Gastroesophageal sphincter (tissue), 4 donors: ENCODE data around the gene SS18. TPM values are rescaled to one million over a fixed set of nuclear protein-coding genes. Genes with fewer than 3 reads are reported as not detected.

Experiments
- ATAC-seq: fragments of 150-250 bp; one replicate; pipeline ENCODE4 v1.9.1; 2016; ENCODE audit warnings: mild to moderate bottlenecking, moderate library complexity
- H3K27ac ChIP-seq, 4 donors: fragments of 200-600 bp; sonication (generic) in 3 of 4; 1 replicate in 3 of 4; 2 replicates in 1 of 4; pipeline ENCODE4 v1.5.1; 2016 to 2019
- H3K27me3 ChIP-seq: fragments of 200-600 bp; sonication (generic); one replicate; pipeline ENCODE4 v1.5.1; 2019
- H3K36me3 ChIP-seq, 2 donors: fragments of 200-600 bp; sonication (generic); one replicate each; pipeline ENCODE4 v1.5.1; 2019; ENCODE audit warnings: control low read depth in 1 of 2
- H3K4me1 ChIP-seq, 3 donors: fragments of 200-600 bp; sonication (generic); 1 replicate in 2 of 3; 2 replicates in 1 of 3; pipeline ENCODE4 v1.5.1; 2016 to 2019; ENCODE audit warnings: control low read depth in 2 of 3
- H3K4me3 ChIP-seq, 2 donors: fragments of 200-600 bp; sonication (generic); one replicate each; pipeline ENCODE4 v1.5.1; 2019; ENCODE audit warnings: mild to moderate bottlenecking in 1 of 2, moderate library complexity in 1 of 2
- H3K9me3 ChIP-seq, 3 donors: fragments of 200-600 bp; sonication (generic); one replicate each; pipeline ENCODE4 v1.5.1; 2017 to 2019; ENCODE audit warnings: control low read depth in 2 of 3
- CTCF ChIP-seq, 4 experiments: fragments of 200-600 bp in 2 of 4; fragments of 450-650 bp in 2 of 4; sonication (generic) in 1 of 4; IDR thresholded peaks; one replicate each; pipeline ENCODE4 v1.5.1; 2017 to 2019; ENCODE audit warnings: antibody characterized with exemption in 4 of 4, mild to moderate bottlenecking in 2 of 4, moderate library complexity in 2 of 4
- EP300 ChIP-seq: sonication (generic); formaldehyde crosslinking; IDR thresholded peaks from one replicate; pipeline ENCODE4 v1.6.1; 2017; ENCODE audit warnings: antibody characterized with exemption, mild to moderate bottlenecking
- POLR2A ChIP-seq, 2 donors: fragments of 450-650 bp; IDR thresholded peaks; one replicate each; pipeline ENCODE4 v1.6.1; 2017; ENCODE audit warnings: antibody characterized with exemption in 2 of 2, mild to moderate bottlenecking in 2 of 2, moderate library complexity in 1 of 2
- POLR2AphosphoS5 ChIP-seq: sonication (generic); formaldehyde crosslinking; IDR thresholded peaks from one replicate; pipeline ENCODE4 v1.6.1; 2017; ENCODE audit warnings: antibody characterized with exemption
- WGBS, 2 donors: methylation state at CpG; one replicate each; pipeline ENCODE4 v1.1.5; 2018; ENCODE audit warnings: low coverage in 1 of 2; 5-methylcytosine and 5-hydroxymethylcytosine counted together
- total RNA-seq, 4 donors: library from RNA; depleted of rRNA; stranded (reverse); fragments of >200 nt; gene quantifications; one replicate each; pipeline ENCODE4 v1.1.0, GENCODE V29; 2016

SS18 gene
- total RNA-seq, 4 donors from 2014 or later, result 78.8 to 126 (median 95.3) TPM

DNA sequence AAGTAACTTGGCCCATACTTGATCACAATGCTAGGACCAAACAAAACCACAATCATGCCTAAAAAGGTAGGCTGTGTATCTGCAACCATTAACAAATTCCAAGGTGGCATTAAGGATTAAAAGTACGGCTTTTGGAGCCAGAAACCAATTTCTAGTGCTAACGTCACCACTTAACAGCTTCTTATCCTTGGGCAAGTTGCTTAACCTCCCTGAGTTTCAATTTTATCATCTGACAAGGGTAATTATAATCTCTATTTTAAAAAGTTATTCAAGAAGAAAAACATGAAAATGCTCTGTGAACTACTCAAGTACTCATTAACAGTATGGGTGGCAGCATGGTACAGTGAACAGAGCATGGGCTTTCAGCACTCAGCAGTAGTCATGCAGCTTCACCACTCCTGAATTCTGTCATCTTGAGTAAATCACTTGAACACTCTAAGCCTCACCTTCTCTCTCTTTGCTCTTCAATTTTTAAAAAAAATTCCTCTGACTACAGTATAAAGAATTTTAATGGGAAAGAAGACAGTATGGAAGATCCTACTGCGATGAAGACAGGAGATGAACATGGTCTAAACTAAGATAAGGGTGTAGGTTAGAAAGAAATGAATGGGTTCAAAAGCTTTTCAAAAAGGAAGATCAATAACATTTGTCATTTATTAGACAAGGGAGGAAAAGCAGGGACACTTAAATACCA is 69.2 kb downstream of the SS18 start:
- Histone ChIP-seq H3K4me1 (no peaks in the 10 kb centered on the region), H3K27me3 (no peaks in the 10 kb centered on the region), H3K4me3 (no peak overlapping the region), H3K9me3 (no peaks in the 10 kb centered on the region), H3K27ac (no peak overlapping the region), H3K36me3 (peaks cover 10 to 97% of the 10 kb centered on the region in 2 donors)
- TF ChIP-seq CTCF (IDR thresholded peaks at IDR 0.05), result no peak
- TF ChIP-seq POLR2AphosphoS5, result no peak
- no peak for TF ChIP-seq EP300
- TF ChIP-seq POLR2A (IDR thresholded peaks at IDR 0.05), result no peak
- 83 to 90% methylated on average over 3 of the region's 3 CpGs for WGBS, 2 donors
- ATAC-seq, result no peak

DNA sequence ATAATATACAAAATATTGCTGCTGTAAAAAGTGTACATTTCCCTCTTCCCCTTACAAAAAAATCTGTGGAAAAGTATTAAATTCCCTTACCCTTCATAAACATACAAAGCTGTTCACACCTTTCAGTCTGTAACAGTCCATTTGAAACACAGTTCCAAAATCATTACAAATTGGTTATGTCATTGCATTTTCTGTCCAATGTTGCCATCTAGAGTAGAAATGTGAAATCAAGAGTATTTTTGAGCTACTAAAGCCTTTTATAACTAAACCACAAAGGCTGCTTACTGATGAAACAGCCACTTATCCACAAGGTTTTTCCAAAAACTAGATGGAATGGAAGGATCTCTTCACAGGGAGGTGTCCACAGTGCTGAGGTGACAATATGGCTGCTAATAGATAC is 72.5 kb downstream of the SS18 start:
- H3K27me3 ChIP-seq, result no peaks in the 10 kb centered on the region
- no peak overlapping the region for H3K4me3 ChIP-seq
- ATAC-seq, result no peak
- peaks cover 10 to 81% of the 10 kb centered on the region in 2 donors for H3K36me3 ChIP-seq
- no peaks in the 10 kb centered on the region for H3K4me1 ChIP-seq
- no peak overlapping the region for H3K27ac ChIP-seq
- H3K9me3 ChIP-seq, result no peaks in the 10 kb centered on the region
- TF ChIP-seq POLR2AphosphoS5 (no peak), CTCF (IDR thresholded peaks at IDR 0.05) (no peak), EP300 (no peak), POLR2A (IDR thresholded peaks at IDR 0.05) (no peak)

GRCh38 chr18:26014462-26014861 is 76.0 kb downstream of the SS18 start:
- TF ChIP-seq EP300 (no peak), CTCF (IDR thresholded peaks at IDR 0.05) (no peak), POLR2A (IDR thresholded peaks at IDR 0.05) (no peak), POLR2AphosphoS5 (no peak)
- no peaks in the 10 kb centered on the region for H3K4me1 ChIP-seq
- ATAC-seq, result no peak
- no peaks in the 10 kb centered on the region for H3K9me3 ChIP-seq
- H3K4me3 ChIP-seq, result no peak overlapping the region
- peaks cover 10 to 68% of the 10 kb centered on the region in 2 donors for H3K36me3 ChIP-seq
- no peaks in the 10 kb centered on the region for H3K27me3 ChIP-seq
- H3K27ac ChIP-seq, result no peak overlapping the region

DNA sequence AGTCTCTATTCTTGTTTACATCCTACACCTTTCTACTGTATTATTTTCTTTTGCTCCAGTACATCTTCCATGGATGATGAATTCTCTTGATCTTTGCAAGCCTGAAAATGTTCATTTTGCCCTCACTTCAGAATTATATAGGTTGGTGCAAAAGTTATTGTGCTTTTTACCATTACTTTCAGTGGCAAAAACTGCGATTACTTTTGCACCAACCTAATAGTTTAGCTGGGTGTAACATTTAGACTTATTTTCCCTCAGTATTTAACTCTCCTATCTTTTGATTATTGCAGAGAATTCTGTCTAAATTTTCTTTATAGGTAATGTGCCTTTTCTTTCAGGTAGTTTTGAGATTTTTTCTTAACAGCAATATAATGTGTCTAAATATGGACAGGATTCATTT is 81.8 kb downstream of the SS18 start:
- Histone ChIP-seq H3K4me1 (no peaks in the 10 kb centered on the region), H3K27ac (no peak overlapping the region), H3K4me3 (no peak overlapping the region), H3K36me3 (peaks cover 0 to 26% of the 10 kb centered on the region in 2 donors), H3K27me3 (no peaks in the 10 kb centered on the region), H3K9me3 (no peaks in the 10 kb centered on the region)
- no peak for ATAC-seq
- TF ChIP-seq POLR2AphosphoS5 (no peak), EP300 (no peak), POLR2A (IDR thresholded peaks at IDR 0.05) (no peak), CTCF (IDR thresholded peaks at IDR 0.05) (no peak)
- 100% methylated on average over 1 of the region's 1 CpG for WGBS, 2 donors

- Histone ChIP-seq H3K4me1 (no peaks in the 10 kb centered on the region), H3K27ac (no peak overlapping the region), H3K9me3 (no peaks in the 10 kb centered on the region), H3K36me3 (peaks cover 0 to 22% of the 10 kb centered on the region in 2 donors), H3K4me3 (no peak overlapping the region), H3K27me3 (no peaks in the 10 kb centered on the region)
- TF ChIP-seq POLR2AphosphoS5 (no peak), CTCF (IDR thresholded peaks at IDR 0.05) (no peak), POLR2A (IDR thresholded peaks at IDR 0.05) (no peak), EP300 (no peak)
- no CpG with 5 or more reads among the region's 1 CpG for WGBS, 2 donors
- ATAC-seq, result no peak
These were observed 82.3 kb downstream of the SS18 start for GRCh38 chr18:26008096-26008495.
